Measurements from ENCODE around the gene WNT3A. TPM values are rescaled to one million over a fixed set of nuclear protein-coding genes. Genes with fewer than 3 reads are reported as not detected.

Gene WNT3A
- total RNA-seq, 1 experiment from 2014 or later, result not detected

- in situ Hi-C loops (cut with HindIII; ENCODE audit: low sequenced_read_pairs), result loop anchor here (5.0 to 10.0 kb wide), 2 partner anchors 62 to 139 kb away; partner anchors contain the start of gene IBA57
- no peak for DNase-seq (ENCODE audit: low spot score)
These were observed 98.6 kb downstream of the WNT3A start for GRCh38 chr1:228105270-228105995.

GRCh38 chr1:228105996-228106799, 99.4 kb downstream of the WNT3A start:
- in situ Hi-C loops (cut with HindIII; ENCODE audit: low sequenced_read_pairs), result loop anchor here (5.0 to 10.0 kb wide), 2 partner anchors 61 to 139 kb away; partner anchors contain the start of gene IBA57
- no peak for DNase-seq (ENCODE audit: low spot score)

- no peak for DNase-seq (ENCODE audit: low spot score)
- in situ Hi-C loops (cut with HindIII; ENCODE audit: low sequenced_read_pairs), result loop anchor here (5.0 to 10.0 kb wide), 2 partner anchors 61 to 138 kb away; partner anchors contain the start of gene IBA57
These were observed 99.9 kb downstream of the WNT3A start for GRCh38 chr1:228106800-228107054.

GRCh38 chr1:228107636-228108035, 100.8 kb downstream of the WNT3A start:
- in situ Hi-C loops (cut with HindIII; ENCODE audit: low sequenced_read_pairs), result loop anchor here (5.0 to 10.0 kb wide), 2 partner anchors 60 to 137 kb away; partner anchors contain the start of gene IBA57

GRCh38 chr1:228108055-228108690, 101.4 kb downstream of the WNT3A start:
- no peak for DNase-seq (ENCODE audit: low spot score)
- in situ Hi-C loops (cut with HindIII; ENCODE audit: low sequenced_read_pairs), result loop anchor here (5.0 to 10.0 kb wide), 2 partner anchors 59 to 137 kb away; partner anchors contain the start of gene IBA57

More at GRCh38 chr1:228107636-228108035, 100.8 kb downstream of the WNT3A start:
- DNase-seq (ENCODE audit: low spot score), result no peak

- in situ Hi-C loops (cut with HindIII; ENCODE audit: low sequenced_read_pairs), result loop anchor here (5.0 to 10.0 kb wide), 2 partner anchors 59 to 136 kb away; partner anchors contain the start of gene IBA57
- no peak for DNase-seq (ENCODE audit: low spot score)
These were observed 101.9 kb downstream of the WNT3A start for GRCh38 chr1:228108742-228109072.

- peak; percentile 99 for DNase-seq (ENCODE audit: low spot score)
- in situ Hi-C loops (cut with HindIII; ENCODE audit: low sequenced_read_pairs), result loop anchor here (5.0 to 10.0 kb wide), 2 partner anchors 58 to 135 kb away; partner anchors contain the start of gene IBA57
These were observed 102.5 kb downstream of the WNT3A start, which contains the start of gene MRPL55 for GRCh38 chr1:228109073-228109961. Gene MRPL55 (minus strand): TSS chr1:228109299. CDS start chr1:228108260, 1,039 bp downstream.

- DNase-seq (ENCODE audit: low spot score), result peak; percentile 56
These were observed 103.2 kb downstream of the WNT3A start for GRCh38 chr1:228109962-228110488.

GRCh38 chr1:228110556-228110955, 103.8 kb downstream of the WNT3A start:
- in situ Hi-C loops (cut with HindIII; ENCODE audit: low sequenced_read_pairs), result no loop called here
- DNase-seq (ENCODE audit: low spot score), result no peak

More at GRCh38 chr1:228109962-228110488, 103.2 kb downstream of the WNT3A start:
- in situ Hi-C loops (cut with HindIII; ENCODE audit: low sequenced_read_pairs), result loop anchor here (5.0 to 10.0 kb wide), 2 partner anchors 57 to 135 kb away; partner anchors contain the start of gene IBA57

Other genes starting within 250 kb of the WNT3A start
- not detected in 2 replicates for gene PRSS38, start 191.3 kb upstream of the WNT3A start, total RNA-seq (2014; rRNA removed; shearing (Covaris generic))
- gene WNT9A, start 59.1 kb upstream of the WNT3A start, total RNA-seq (2014; rRNA removed; shearing (Covaris generic)), result 1.2 and 2.7 TPM in 2 replicates
- gene ARF1, start 75.7 kb downstream of the WNT3A start, total RNA-seq (2014; rRNA removed; shearing (Covaris generic)), result 298 and 328 TPM in 2 replicates
- 29.7 and 36.9 TPM in 2 replicates for gene C1orf35, start 96.3 kb downstream of the WNT3A start, total RNA-seq (2014; rRNA removed; shearing (Covaris generic))
- 93.7 and 103 TPM in 2 replicates for gene MRPL55, start 102.3 kb downstream of the WNT3A start, total RNA-seq (2014; rRNA removed; shearing (Covaris generic))
- gene GUK1, start 133.3 kb downstream of the WNT3A start, total RNA-seq (2014; rRNA removed; shearing (Covaris generic)), result 172 and 313 TPM in 2 replicates
- 0.74 and 1.2 TPM in 2 replicates for gene GJC2, start 142.9 kb downstream of the WNT3A start, total RNA-seq (2014; rRNA removed; shearing (Covaris generic))
- gene IBA57, start 158.8 kb downstream of the WNT3A start, total RNA-seq (2014; rRNA removed; shearing (Covaris generic)), result 9.7 and 19.0 TPM in 2 replicates
- 7.3 and 7.7 TPM in 2 replicates for gene OBSCN, start 201.0 kb downstream of the WNT3A start, total RNA-seq (2014; rRNA removed; shearing (Covaris generic))

Data from G401 (cell line).